K562 (cell line): Measurements from ENCODE around the gene IFITM2.

Source experiments
- ZNF184 ChIP-seq: sonication (generic); formaldehyde crosslinking; IDR thresholded peaks from 2 replicates; pipeline ENCODE4 v1.5.0; 2020; ENCODE audit warnings: missing genetic modification reagents
- ZNF282 ChIP-seq: sonication (generic); formaldehyde crosslinking; IDR thresholded peaks from 2 replicates; pipeline ENCODE4 v1.8.1; 2023; ENCODE audit warnings: missing genetic modification reagents

- TF ChIP-seq ZNF282 = no peak
- no peak for TF ChIP-seq ZNF184 (CRISPR knock-in tag)
These were observed 4.6 kb downstream of the IFITM2 start for GRCh38 chr11:312092-312816.
